ENCODE results near the gene IRF4.

DNA sequence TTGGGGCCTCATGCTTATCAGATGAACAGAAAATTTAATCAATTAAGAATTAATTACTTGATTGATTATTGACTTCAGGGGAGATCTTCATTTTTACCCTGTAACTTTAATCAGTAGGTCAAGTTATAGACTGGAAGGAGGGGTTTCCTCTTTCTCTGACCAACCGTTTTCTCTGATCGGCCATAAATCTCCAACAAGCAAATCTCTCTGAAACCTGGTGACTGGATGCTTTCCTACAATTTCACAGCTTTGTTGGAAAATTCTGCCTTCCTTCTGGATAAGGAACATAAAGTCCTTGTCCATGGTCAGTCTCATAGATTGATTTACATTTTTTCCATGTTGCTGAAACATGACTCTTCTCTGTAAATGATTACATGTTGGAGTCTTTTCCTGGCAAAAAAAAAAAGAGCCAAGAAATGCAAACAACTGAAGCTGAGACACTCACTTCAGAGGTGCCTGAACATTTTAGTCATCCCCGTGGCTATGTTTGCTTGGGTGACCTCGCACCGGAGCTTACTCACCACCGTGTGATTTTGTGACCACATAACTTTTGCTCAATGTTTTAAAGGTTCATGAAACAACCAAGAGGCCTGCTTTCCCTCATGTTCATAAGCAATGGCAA is 31.0 kb downstream of the IRF4 start:
- no peak for TF ChIP-seq POLR2A (IDR thresholded peaks at IDR 0.05; ENCODE audit: extremely low read depth, insufficient read length)
- TF ChIP-seq, protein P1, sequence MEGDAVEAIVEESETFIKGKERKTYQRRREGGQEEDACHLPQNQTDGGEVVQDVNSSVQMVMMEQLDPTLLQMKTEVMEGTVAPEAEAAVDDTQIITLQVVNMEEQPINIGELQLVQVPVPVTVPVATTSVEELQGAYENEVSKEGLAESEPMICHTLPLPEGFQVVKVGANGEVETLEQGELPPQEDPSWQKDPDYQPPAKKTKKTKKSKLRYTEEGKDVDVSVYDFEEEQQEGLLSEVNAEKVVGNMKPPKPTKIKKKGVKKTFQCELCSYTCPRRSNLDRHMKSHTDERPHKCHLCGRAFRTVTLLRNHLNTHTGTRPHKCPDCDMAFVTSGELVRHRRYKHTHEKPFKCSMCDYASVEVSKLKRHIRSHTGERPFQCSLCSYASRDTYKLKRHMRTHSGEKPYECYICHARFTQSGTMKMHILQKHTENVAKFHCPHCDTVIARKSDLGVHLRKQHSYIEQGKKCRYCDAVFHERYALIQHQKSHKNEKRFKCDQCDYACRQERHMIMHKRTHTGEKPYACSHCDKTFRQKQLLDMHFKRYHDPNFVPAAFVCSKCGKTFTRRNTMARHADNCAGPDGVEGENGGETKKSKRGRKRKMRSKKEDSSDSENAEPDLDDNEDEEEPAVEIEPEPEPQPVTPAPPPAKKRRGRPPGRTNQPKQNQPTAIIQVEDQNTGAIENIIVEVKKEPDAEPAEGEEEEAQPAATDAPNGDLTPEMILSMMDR (IDR thresholded peaks at IDR 0.05; ENCODE audit: low read depth, low read length): no peak
- TF ChIP-seq, protein P2, sequence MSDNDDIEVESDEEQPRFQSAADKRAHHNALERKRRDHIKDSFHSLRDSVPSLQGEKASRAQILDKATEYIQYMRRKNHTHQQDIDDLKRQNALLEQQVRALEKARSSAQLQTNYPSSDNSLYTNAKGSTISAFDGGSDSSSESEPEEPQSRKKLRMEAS (IDR thresholded peaks at IDR 0.05; ENCODE audit: low read depth, low read length): peak; percentile 52; the same call in 1 of the 2 replicates
- peak; percentile 40; the same call in 1 of the 2 replicates for TF ChIP-seq MYC (IDR thresholded peaks at IDR 0.05; ENCODE audit: low read depth, low read length)

Data from NB4 (cell line).